GM18867 (cell line): ENCODE results near the gene PTPRM.

Source experiments
- ATAC-seq: cut with Tn5 transposase; IDR thresholded peaks from one replicate; pipeline ENCODE4 v1.9.1; 2021; ENCODE audit warnings: mild to moderate bottlenecking, moderate library complexity; ENCODE audit not compliant: unreplicated experiment

Gene PTPRM

DNA sequence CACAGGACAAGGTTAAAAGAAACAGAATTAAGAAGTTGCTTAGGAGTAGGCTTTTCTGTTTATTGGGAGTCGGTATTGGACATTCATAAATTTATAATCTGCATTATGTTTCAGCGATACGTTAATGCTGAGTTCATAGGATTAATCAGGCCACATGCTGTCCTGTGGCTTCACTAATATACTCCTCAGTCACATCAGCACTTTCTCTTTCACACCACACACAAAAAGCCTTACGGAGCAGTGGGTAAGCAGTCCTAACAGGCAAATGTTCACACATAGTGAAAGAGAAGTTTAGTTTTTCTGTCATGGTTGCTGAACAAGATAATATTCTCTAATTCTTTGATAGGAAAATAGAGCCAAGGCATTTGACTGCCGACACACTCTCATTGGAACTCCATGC is 630.4 kb downstream of the PTPRM start:
- no peak for ATAC-seq

DNA sequence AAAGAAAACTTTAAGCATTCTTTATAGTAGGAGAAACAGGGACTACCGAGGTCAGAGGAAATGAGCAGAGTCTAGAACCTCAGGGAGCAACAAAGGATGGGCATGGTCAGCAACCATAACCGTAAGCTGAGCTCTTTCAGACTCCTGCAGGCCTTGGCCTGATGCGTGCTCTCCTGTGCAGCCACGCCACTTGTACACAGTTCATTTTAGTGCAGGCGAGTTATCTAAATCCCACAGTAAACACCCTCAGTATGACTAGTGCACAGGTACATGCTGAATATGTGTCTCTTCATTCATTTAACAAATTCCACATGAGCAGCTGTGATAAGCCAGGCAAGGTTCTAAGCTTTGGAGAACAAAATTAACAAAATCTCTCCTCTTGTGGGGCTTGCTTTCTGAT is 640.9 kb downstream of the PTPRM start:
- no peak for ATAC-seq

DNA sequence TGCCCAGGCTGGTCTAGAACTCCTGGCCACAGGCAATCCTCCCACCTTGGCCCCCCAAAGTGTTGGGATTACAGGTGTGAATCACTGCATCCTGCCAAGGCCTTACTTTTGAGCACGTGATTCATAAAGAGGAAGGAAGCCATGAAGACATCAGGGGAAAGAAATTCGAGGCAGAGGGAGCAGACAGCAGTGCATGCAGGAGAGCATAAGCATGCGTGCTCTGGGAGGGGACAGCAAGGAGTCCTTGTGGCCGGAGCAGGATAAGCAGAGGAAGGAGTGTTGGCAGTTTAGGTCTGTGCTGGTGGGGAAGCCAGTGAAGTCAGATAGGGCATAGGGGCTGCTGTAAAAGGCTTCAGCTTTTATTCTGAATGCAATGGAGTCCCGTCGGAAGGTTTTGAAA is 641.6 kb downstream of the PTPRM start:
- no peak for ATAC-seq

DNA sequence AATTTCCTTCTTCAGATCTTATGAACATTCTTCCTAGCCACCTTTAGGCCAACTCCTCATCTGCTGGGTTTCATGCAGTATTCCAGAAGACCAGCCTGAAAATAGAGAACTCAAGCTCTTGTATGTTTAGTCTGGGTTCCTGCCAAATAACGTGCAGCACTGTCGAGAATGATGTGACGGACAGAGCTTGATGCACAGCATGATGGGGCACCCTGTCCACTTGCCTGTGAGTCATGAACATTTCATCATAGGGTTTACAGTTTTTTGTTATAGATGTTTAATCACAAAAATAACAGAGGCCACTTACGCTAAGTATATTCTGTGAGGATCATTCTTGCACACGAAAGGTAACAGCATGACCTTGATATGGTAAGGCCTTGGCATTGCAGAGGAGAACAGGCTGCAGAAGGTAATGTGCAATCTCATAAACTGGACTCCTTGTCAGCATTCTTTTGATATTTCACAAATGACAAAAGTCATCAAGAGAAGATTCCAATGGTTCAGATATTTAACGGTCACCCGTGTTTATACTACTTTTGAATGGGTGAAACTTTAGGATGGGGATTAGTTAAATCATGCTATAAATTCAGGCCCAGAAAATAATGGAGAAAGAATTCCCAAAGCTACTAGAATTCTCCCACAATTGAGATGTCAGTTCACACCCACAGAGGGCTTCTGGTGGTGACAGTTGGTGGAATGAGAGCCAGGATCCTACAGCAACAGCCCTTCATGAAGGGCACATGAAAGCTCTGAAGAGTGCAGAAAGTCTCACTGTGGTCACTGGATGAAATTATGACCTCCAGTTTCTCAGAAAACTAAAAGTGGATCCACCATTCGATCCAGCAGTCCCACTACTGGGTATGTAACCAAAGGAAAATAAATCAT is 646.0 kb downstream of the PTPRM start:
- ATAC-seq, result no peak

DNA sequence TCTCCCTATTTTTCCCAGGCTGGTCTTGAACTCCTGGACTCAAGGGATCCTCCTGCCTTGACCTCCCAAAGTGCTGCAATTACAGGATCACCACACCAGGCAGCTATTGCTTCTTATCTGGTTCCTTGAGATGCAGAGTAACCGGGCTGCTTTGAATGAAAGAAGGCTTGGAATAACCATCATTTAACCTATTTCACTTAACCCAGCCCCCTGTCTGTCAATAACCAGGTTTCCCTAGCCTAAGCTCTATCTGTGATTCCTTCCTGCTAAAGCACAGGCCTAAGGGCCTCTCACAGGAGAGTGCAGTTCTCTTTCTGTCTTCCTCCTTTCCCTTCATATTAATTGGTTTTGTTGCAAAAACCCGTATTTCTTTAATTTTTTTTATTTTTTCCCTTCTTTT is 648.6 kb downstream of the PTPRM start:
- no peak for ATAC-seq

DNA sequence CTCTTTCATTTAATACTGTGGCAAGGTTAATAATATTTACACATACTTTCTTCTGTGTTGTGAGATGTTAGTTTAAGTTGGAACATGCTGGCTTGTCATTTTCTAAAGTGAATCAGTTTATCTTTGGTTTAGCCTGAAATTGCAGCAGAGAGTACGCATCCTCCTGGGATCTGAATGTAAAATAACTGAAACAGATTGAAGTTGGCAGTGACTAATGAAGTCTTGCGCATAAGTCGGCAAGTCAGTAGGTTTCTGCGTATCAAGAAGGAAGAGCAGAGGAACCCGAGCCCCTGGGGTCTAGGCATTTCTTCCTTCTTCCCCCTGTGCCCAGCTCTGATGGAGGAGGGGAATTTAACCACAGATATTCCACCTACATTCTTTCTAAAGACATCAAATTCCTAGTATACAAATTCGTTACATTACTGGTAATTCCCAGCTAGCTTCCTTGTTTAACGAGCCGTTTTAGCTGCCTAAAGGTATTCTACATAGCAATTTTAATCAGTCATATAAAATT is 650.0 kb downstream of the PTPRM start:
- no peak for ATAC-seq

DNA sequence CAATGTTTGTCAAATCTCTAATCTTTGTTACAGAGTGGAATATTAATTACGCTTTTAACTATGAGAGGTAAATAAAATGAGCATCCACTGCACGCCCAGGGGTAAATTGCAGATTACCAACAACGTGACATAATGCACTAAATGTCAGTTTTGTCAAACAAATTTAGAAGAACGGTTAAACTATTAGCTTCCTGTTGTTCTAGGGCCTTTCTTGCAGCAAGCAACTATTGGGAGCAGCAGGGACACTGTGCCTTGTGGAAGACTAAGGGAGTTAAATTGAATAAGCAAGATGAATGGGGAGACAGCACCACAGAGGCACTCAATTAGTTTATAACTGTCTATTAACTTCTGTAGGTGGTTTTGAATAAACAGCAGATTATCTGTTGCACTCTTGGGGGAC is 651.1 kb downstream of the PTPRM start:
- ATAC-seq, result no peak

DNA sequence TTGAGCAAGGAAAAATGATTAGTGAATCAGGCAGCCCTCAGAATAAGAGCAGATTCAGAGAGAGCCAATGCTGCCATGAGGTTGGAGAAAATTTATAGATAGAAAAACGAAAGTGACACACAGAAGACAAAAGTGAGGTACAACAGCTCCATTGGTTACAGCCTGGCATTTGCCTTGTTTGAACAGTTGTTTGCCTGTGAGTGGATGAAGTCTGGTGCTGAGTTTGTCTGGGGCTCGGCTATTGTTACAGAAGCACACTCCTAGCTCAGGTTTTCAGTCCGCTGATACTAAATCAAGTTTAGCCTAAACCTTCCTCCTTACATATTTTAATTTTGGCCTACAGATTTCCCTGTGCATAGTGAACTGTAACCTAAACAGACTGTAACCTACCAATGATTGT is 654.3 kb downstream of the PTPRM start:
- no peak for ATAC-seq

DNA sequence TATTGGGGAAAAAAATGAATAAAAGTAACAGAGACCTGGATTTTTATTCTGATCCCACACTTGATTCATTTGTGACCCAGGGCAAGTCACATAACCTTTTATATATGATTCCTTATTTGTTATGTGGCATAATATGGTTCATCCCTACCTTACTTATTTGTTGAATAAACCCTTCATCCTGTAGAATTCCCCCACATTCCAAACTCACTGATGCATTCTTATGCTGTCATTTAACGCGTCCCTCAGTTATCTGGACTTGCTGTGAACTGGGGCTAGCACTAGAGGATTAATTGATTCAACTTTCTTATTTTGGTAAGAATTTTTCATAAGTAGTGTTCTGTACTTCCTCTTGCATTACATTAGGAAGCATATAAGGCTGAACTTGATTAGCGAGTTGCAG is 657.5 kb downstream of the PTPRM start:
- ATAC-seq, result no peak

DNA sequence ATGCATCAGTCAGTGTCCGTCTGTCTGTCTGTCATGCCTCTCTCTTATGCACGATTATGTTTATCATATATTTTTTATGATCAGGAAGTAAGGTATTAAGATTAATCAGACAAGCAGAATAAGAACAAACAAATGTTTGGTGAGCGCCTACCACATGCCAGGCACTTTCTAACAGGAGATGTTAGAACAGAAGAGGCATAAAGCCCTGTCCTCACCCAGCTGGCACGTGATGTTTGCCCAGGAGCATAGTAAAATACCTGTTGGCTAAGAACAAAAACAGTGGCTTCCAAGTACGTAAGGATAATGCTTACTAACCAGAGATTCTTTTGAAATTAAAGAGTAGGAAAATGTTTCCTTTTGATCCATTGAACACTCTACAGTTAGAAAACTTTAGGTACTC is 661.9 kb downstream of the PTPRM start:
- ATAC-seq, result no peak

DNA sequence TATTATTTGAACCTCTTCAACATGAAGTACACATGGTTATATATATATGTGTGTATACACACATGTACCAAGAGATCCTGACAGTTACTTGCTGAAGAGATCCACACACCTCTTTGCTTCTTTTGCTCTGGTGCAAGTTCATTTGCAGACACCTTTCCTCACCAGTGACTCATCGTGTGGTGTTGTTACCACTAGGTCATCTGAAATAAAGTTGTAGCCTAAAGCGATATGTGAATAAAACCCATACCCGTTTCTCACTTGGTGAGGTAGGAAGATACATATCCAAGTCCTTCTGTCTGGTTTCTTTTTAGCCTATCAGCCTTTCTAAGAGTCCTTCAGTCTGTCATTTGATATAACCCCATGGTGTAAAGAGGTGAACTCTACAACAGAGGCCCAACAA is 662.7 kb downstream of the PTPRM start:
- no peak for ATAC-seq

DNA sequence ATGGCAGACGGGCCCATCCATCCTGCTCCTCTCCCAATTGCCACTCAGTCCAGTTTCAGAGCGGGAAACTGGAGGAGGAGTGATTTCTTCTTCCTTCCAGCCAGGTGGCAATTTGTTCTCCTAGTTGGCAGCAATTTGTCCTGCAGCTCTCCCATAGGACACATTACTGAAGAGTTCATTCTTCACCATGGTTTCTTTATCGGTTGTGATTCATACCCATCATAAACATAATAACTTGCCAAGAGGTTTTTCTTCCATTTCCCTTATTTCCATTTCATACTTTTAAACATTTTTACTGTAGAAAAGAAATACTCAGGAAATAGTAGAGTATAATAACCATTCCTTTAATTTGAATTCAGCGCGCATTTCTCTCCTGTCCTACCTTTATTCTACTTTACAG is 664.2 kb downstream of the PTPRM start:
- no peak for ATAC-seq

DNA sequence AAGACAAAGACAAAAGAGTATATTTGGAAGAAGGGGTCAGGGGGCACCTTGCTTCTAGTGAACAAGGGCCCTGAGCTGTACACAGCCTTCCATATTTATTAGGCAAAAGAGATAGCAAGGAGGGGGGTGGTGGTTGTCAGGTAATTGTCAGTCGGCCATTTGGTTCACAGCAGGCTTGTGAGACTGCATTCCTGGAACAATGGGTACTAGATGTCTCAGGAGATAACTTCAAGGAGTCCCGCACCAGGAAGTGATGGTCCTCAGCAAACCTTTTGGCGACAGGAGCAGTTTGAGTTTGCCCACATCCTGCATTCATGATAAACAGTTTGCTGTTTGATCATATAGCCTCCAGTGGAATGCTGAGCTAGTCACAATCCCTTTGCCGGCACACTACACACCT is 665.7 kb downstream of the PTPRM start:
- no peak for ATAC-seq

DNA sequence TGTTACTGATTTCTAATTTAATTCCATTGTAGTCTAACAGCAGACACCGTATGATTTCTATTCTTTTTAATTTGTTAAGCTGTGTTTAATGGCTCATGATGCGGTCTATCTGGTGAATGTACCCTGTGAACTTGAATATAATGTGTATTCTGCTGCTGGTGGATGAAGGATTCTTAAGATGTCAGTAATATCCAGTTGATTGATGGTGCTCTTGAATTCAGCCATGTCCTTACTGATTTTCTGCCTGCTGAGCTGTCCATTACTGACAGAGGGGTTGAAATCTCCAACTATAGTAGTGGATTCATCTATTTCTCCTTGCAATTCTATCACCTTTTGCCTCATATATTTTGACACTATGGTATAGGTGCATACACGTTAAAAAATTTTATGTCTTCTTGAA is 668.8 kb downstream of the PTPRM start:
- ATAC-seq, result no peak

DNA sequence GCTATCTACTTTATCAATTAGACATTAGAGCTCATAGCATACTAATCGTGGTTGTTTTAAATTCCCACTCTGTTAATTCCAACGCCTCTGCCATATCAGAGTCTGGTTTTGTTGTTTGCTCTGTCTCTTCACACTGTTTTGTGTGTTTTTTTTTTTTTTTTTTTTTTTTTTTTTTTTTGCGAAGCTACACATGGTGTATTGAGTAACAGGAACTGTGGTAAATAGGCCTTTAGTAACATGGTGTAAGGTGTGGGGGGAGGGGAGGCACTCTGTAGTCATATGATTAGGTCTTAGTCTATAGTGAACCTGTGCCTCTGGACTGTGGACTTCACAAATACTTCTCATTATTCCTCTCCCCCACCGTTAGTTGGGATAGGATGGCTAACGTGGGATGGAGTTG is 671.4 kb downstream of the PTPRM start:
- ATAC-seq, result no peak

DNA sequence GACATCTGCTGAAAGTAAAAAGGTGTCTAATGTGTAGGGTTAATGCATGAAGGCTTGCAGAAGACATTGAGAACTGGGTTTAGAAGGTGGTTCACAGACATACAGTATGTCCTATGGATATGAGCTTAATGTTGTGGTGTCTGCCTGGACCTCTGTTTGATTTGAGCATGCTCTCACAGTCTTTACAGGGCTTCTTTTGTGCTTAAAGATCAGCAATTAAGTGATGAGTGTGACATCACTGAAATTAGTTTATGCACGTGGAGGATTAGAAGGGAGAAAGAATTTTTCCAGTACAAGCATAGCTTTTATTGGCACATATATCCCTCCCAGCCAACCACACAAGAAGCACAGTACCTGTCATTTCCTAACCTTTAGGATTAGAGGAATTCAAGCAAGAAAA is 674.6 kb downstream of the PTPRM start:
- no peak for ATAC-seq

DNA sequence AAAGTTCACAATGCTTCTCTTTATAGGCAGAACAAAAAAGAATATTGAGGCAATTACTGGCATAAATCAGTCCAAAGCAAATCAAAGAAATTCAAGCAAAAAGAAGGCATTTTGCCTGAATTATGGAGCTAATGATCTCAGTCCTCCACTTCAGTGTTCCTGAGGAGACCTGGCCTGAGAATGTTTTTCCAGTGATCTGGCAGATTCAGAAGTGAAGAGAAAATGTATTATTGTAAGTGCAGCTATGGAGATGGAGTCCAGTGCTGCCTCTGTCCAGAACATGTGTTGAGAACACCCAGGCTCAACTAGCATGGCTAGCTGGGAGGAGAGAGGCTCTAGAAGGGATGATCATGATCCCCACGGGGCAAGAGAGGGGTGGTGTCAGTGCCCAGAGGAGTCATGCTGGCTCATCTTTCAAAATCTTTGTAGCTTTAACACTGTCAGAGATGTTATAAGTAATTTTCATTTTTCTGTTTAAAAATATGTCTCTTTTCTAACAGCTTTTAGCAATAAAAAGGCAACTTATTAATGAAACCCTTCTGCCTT is 675.1 kb downstream of the PTPRM start:
- ATAC-seq, result no peak

DNA sequence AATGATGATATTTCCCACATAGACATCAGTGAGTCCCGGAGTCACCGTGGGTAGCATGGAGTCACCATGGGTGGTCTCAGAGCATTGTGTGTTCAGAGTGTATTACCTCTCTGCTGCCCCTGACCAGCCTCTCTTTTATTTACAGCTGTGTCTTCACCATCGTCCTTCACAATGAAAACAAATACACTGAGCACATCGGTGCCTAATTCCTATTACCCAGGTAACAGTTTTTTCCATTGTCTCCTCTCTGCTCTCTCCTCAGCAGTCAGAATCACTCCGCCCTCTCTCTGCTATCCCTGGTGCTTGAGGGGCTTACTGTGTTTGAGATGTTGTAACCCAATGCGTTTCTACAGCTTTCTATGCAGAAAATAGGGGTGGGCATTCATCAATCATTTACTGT is 680.6 kb downstream of the PTPRM start:
- ATAC-seq, result no peak

DNA sequence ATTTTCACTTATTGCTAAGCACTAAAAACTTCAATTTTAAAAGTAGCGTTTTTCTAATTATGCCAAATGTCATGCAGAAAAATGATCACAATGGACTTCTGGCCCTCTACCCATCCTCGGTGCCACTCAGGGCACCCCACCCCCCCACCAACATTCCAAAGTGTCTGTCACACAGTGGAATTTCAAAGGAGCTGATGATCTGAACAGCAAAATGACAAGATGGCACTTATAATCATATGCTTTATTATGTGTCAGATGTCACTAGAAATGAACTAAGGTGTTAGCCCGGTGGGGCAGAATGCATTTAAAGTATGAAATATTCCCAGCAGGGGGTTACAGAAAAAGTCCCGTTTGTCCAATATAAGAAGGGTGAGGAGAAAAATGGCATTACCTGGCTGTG is 681.5 kb downstream of the PTPRM start:
- ATAC-seq, result no peak

DNA sequence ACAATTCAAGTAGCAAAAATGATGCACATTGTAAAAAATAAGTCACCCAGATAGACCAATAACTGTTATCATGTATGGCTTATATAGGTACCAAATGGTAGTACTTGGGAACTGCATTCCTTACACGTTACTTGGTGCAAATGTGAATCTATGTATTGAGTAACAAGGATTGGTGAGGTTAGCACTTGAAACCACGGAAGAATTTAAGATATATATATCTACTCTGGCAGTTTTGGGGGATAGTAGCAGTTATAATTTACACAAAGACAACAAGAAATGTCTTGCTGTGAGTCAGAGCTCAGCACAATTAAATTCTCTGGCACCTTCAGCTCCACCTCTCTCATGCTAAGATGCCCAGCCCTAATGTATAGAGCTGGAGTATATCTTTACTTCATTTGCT is 682.7 kb downstream of the PTPRM start:
- ATAC-seq, result no peak

DNA sequence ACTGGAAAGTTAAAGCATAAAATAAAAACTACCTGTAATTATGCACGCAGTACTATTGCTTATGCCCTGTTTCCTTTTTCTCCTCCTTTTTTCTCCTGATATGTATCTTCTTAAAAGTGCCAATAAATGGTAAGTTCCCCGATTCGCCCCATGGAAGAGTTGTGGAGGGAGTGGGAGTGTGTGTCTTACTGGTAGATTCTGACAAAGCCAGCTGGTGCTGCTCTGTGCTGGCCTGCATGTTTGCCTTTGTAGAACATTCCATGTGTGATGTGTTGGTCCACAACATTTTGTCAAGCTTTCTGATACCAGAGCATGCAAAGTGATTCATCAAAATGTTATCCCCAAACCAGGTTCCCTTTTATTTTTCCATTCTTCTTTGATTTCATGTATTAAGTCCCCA is 685.3 kb downstream of the PTPRM start:
- no peak for ATAC-seq

DNA sequence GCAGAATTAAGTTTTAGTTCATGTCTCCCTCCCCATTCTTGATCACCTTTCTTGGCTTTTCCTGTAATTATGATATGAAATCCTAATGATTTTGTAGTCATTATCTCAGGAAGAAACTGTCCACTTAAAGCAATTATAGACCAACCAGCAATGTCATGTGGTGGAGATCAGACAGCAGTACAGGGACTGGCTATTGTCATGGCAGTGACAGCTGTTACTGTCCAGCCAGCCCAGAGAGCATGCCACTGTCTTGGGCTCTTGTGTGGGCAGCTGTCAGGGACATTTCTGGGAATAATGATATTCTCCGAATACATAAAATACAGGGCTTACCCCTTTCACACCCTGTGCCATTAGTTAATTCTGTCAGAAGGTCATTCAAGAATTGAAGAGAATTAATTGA is 686.8 kb downstream of the PTPRM start:
- no peak for ATAC-seq

DNA sequence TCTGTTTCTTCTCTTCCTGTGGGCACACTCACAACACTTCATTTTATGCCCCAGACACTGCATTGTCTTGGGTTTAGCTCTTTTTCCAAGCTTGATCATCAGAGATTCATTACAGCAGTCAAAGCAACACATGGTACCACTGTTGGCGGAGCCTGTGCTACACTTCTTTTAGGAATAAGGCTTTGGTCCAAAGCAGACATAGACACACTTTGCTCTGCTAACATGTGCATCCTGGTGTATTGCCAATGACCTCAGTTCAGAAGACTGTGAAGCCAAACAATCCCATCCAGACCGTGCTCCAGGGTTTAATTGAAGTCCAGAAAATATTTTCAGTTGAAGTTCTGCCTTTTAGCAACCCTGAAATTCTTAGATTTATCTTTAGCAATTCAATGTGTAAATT is 687.5 kb downstream of the PTPRM start:
- ATAC-seq, result no peak
